ENCODE results near the gene LRRC47.

The LRRC47 gene

GRCh38 chr1:3771108-3772026, 24.9 kb downstream of the LRRC47 start:
- Histone ChIP-seq H3K9ac (ENCODE audit: low read length) (peak overlapping the region; percentile 33; the same call in 1 of the 2 replicates), H3K4me3 (ENCODE audit: low read length) (peak overlapping the region; percentile 69), H3K27me3 (replicated peaks; ENCODE audit: insufficient read depth, low read length) (peaks cover 54% of the 10 kb centered on the region), H3K36me3 (replicated peaks; ENCODE audit: insufficient read depth, low read length) (no peaks in the 10 kb centered on the region), H3F3A (ENCODE audit: insufficient read depth, low read length) (no peaks in the 10 kb centered on the region), H2AFZ (ENCODE audit: low read length) (peak overlapping the region; percentile 84), H3K4me1 (ENCODE audit: low read length) (peaks cover 17% of the 10 kb centered on the region), H3K79me2 (ENCODE audit: low read length) (no peaks in the 10 kb centered on the region), H3K9me2 (replicated peaks; ENCODE audit: insufficient read depth, low read length) (no peaks in the 10 kb centered on the region), H3K4me2 (ENCODE audit: low read depth, low read length) (peak overlapping the region; percentile 98), H3K27ac (ENCODE audit: low read length) (no peak overlapping the region), H4K20me1 (ENCODE audit: insufficient read depth, low read length) (no peaks in the 10 kb centered on the region), H3K9me3 (replicated peaks; ENCODE audit: insufficient read depth, low read length) (no peaks in the 10 kb centered on the region)
- no peak for DNase-seq
- TF ChIP-seq CTCF (IDR thresholded peaks at IDR 0.05; ENCODE audit: low read length) (no peak), EZH2phosphoT487 (IDR thresholded peaks at IDR 0.05; ENCODE audit: low read length) (no peak), EZH2 (optimal IDR thresholded peaks at IDR 0.05; ENCODE audit: low read depth, low read length) (no peak)

GRCh38 chr1:3770047-3770765, 26.1 kb downstream of the LRRC47 start:
- Histone ChIP-seq H3K9me3 (replicated peaks; ENCODE audit: insufficient read depth, low read length) (no peaks in the 10 kb centered on the region), H3K4me1 (ENCODE audit: low read length) (peaks cover 5% of the 10 kb centered on the region; the same call in 1 of the 2 replicates), H3K9me2 (replicated peaks; ENCODE audit: insufficient read depth, low read length) (no peaks in the 10 kb centered on the region), H3K27ac (ENCODE audit: low read length) (no peak overlapping the region), H3K4me2 (ENCODE audit: low read depth, low read length) (no peak overlapping the region), H3K27me3 (replicated peaks; ENCODE audit: insufficient read depth, low read length) (peaks cover 65% of the 10 kb centered on the region), H3F3A (ENCODE audit: insufficient read depth, low read length) (no peaks in the 10 kb centered on the region), H2AFZ (ENCODE audit: low read length) (no peak overlapping the region), H3K9ac (ENCODE audit: low read length) (no peak overlapping the region), H3K4me3 (ENCODE audit: low read length) (no peak overlapping the region), H3K79me2 (ENCODE audit: low read length) (no peaks in the 10 kb centered on the region), H4K20me1 (ENCODE audit: insufficient read depth, low read length) (no peaks in the 10 kb centered on the region), H3K36me3 (replicated peaks; ENCODE audit: insufficient read depth, low read length) (no peaks in the 10 kb centered on the region)
- TF ChIP-seq EZH2 (optimal IDR thresholded peaks at IDR 0.05; ENCODE audit: low read depth, low read length) (no peak), EZH2phosphoT487 (IDR thresholded peaks at IDR 0.05; ENCODE audit: low read length) (no peak), CTCF (IDR thresholded peaks at IDR 0.05; ENCODE audit: low read length) (no peak)
- no peak for DNase-seq

GRCh38 chr1:3768811-3769390, 27.4 kb downstream of the LRRC47 start:
- H4K20me1 ChIP-seq (ENCODE audit: insufficient read depth, low read length): no peaks in the 10 kb centered on the region
- H3K36me3 ChIP-seq (replicated peaks; ENCODE audit: insufficient read depth, low read length): no peaks in the 10 kb centered on the region

More at GRCh38 chr1:3768811-3769390, 27.4 kb downstream of the LRRC47 start:
- Histone ChIP-seq H3K4me2 (ENCODE audit: low read depth, low read length) (no peak overlapping the region), H3K27ac (ENCODE audit: low read length) (no peak overlapping the region), H3K27me3 (replicated peaks; ENCODE audit: insufficient read depth, low read length) (peaks cover 78% of the 10 kb centered on the region), H3K79me2 (ENCODE audit: low read length) (no peaks in the 10 kb centered on the region), H3K9me2 (replicated peaks; ENCODE audit: insufficient read depth, low read length) (no peaks in the 10 kb centered on the region), H3K9me3 (replicated peaks; ENCODE audit: insufficient read depth, low read length) (no peaks in the 10 kb centered on the region), H3K4me1 (ENCODE audit: low read length) (0 out of 2 replicates have a peak, but pooled peaks cover 3% of the 10 kb centered on the region), H3F3A (ENCODE audit: insufficient read depth, low read length) (no peaks in the 10 kb centered on the region), H2AFZ (ENCODE audit: low read length) (no peak overlapping the region), H3K4me3 (ENCODE audit: low read length) (no peak overlapping the region), H3K9ac (ENCODE audit: low read length) (no peak overlapping the region)
- no peak for DNase-seq
- no peak for TF ChIP-seq CTCF (IDR thresholded peaks at IDR 0.05; ENCODE audit: low read length)
- no peak for TF ChIP-seq EZH2 (optimal IDR thresholded peaks at IDR 0.05; ENCODE audit: low read depth, low read length)
- no peak for TF ChIP-seq EZH2phosphoT487 (IDR thresholded peaks at IDR 0.05; ENCODE audit: low read length)
